ENCODE measurements around the gene SARDH.

The SARDH gene

GRCh38 chr9:133616643-133617405 is 121.3 kb downstream of the SARDH start:
- DNase-seq, result no peak

DNA sequence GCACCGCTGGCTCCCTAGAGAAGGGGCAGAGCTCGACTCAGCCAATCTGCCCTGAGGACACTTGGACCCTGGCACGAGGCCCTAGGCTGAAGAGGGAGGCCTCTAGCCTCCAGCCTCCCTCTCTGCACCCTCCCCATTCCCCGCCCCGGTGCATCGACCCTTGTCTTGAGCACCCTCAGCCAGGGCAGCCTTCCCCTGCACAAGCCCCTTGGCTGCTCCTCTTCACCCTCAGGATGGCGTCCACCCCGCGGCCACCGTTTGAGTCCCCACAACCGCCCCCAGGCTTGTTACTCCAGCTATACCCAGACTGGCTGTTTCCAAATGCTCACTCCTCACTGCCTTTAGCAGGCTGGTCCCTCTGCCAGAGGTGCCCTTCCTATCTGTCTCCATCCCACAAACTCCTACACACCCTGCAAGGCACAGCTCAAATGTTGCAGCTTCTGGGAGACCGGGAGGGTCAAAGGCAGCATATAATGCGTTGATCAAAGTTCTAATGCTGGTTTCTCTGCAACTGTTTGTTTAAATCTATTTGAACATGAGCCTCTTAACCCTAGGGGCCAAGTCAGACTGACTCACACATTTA is 122.5 kb downstream of the SARDH start:
- DNase-seq, result no peak

- DNase-seq, result no peak
Measured at GRCh38 chr9:133615186-133615585, 123.0 kb downstream of the SARDH start.

GRCh38 chr9:133614678-133615077 is 123.5 kb downstream of the SARDH start:
- DNase-seq, result no peak

GRCh38 chr9:133614056-133614455 is 124.1 kb downstream of the SARDH start:
- DNase-seq, result no peak

All from stimulated activated naive CD4-positive, alpha-beta T cell treated with Interleukin-2 at 50 U/mL for 16 hours (primary cell).